ENCODE results near the gene ASB10. TPM values are rescaled to one million over a fixed set of nuclear protein-coding genes. Genes with fewer than 3 reads are reported as not detected.
A peak's percentile ranks its signal among the peaks of the same experiment; 100 is the strongest.

The ASB10 gene
- total and polyA plus RNA-seq, 2 of the 13 experiments (the other 11 are each of a cell fraction or from before 2014, with no cell fraction given), result not detected

DNA sequence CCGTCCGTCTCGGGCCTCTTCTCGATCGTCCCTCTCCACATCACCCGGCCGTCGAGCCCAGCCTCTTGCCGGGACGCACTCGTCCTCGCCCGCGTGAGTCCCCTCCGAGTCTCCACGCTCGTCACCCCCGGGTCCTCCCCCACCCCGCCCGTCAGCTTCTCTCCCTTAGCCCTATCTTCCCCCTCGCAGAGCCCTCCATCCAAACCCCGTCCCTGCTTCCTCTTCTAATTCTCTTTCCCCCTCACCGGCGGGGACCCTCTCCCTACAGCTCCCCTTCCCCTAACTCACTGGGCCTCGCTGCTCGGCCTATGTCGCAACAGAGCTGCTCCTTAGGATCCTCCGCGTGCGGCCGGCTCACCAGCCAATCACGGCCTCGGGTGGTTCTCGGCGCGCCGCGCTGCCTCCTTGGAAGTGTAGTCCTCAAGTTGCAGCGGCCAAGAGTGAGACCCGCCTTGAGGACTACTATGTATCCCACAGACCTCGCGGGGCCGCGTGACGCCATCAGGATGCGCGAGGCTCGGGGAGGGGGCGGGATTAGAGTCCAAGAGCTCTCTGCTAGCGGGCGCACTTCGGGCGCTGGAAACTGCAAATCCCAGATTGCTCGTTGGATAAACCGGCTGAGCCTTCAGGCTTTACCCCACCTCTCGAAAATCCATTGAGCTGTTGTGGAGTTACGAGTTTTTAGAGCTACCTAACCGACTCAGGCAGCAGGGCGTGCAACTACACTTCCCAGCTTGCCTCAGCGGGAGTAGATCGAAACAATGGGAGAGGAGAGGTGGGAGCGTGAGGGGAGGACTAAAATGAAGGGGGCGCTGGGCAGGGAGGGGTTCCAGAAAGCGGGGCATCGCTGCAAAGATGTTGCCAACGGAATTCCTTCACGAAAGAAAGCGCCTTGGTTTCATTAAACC lies 40.1 kb upstream of the ASB10 start, which contains the start of gene ABCF2 (continued):
- TF ChIP-seq TBL1XR1 (IDR thresholded peaks at IDR 0.05; ENCODE audit: borderline replicate concordance, low read length, partially characterized antibody), result peak; percentile 38
- no peak for TF ChIP-seq RARA (CRISPR knock-in tag; IDR thresholded peaks at IDR 0.05)
- no peak for TF ChIP-seq NONO (IDR thresholded peaks at IDR 0.05)
- TF ChIP-seq NONO (CRISPR knock-in tag; conservative IDR thresholded peaks at IDR 0.05), result peak; percentile 67; the same call in 1 of the 2 replicates
- TF ChIP-seq ZNF256 (CRISPR knock-in tag; conservative IDR thresholded peaks at IDR 0.05), result no peak
- TF ChIP-seq CENPX (CRISPR knock-in tag; IDR thresholded peaks at IDR 0.05), result no peak
- no peak for TF ChIP-seq KLF6 (CRISPR knock-in tag; IDR thresholded peaks at IDR 0.05)
- no peak for TF ChIP-seq TIGD3 (CRISPR knock-in tag; IDR thresholded peaks at IDR 0.05; ENCODE audit: borderline replicate concordance)
- no peak for TF ChIP-seq MTA3 (CRISPR knock-in tag; IDR thresholded peaks at IDR 0.05)
- no peak for TF ChIP-seq ZNF207 (IDR thresholded peaks at IDR 0.05; ENCODE audit: borderline replicate concordance)
- no peak for TF ChIP-seq GATAD2A (CRISPR knock-in tag; IDR thresholded peaks at IDR 0.05)
- TF ChIP-seq RAD51 (IDR thresholded peaks at IDR 0.05; ENCODE audit: borderline replicate concordance), result no peak
- TF ChIP-seq, protein P1, sequence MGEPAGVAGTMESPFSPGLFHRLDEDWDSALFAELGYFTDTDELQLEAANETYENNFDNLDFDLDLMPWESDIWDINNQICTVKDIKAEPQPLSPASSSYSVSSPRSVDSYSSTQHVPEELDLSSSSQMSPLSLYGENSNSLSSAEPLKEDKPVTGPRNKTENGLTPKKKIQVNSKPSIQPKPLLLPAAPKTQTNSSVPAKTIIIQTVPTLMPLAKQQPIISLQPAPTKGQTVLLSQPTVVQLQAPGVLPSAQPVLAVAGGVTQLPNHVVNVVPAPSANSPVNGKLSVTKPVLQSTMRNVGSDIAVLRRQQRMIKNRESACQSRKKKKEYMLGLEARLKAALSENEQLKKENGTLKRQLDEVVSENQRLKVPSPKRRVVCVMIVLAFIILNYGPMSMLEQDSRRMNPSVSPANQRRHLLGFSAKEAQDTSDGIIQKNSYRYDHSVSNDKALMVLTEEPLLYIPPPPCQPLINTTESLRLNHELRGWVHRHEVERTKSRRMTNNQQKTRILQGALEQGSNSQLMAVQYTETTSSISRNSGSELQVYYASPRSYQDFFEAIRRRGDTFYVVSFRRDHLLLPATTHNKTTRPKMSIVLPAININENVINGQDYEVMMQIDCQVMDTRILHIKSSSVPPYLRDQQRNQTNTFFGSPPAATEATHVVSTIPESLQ (CRISPR knock-in tag; conservative IDR thresholded peaks at IDR 0.05), result no peak
- 0 out of 2 replicates have a peak, but pooled peaks have one; percentile 68 for TF ChIP-seq ZNF563 (CRISPR knock-in tag; IDR thresholded peaks at IDR 0.05)
- no peak for TF ChIP-seq ZFP36L1 (CRISPR knock-in tag; IDR thresholded peaks at IDR 0.05)
- no peak for TF ChIP-seq ZNF317 (CRISPR knock-in tag; IDR thresholded peaks at IDR 0.05)
- TF ChIP-seq ELF1 (CRISPR knock-in tag; IDR thresholded peaks at IDR 0.05), result peak; percentile 70
- TF ChIP-seq AGO1 (IDR thresholded peaks at IDR 0.05; ENCODE audit: low read depth, low read length, poor library complexity, severe bottlenecking), result no peak
- TF ChIP-seq MTF1 (CRISPR knock-in tag; IDR thresholded peaks at IDR 0.05), result no peak
- TF ChIP-seq, protein P2, sequence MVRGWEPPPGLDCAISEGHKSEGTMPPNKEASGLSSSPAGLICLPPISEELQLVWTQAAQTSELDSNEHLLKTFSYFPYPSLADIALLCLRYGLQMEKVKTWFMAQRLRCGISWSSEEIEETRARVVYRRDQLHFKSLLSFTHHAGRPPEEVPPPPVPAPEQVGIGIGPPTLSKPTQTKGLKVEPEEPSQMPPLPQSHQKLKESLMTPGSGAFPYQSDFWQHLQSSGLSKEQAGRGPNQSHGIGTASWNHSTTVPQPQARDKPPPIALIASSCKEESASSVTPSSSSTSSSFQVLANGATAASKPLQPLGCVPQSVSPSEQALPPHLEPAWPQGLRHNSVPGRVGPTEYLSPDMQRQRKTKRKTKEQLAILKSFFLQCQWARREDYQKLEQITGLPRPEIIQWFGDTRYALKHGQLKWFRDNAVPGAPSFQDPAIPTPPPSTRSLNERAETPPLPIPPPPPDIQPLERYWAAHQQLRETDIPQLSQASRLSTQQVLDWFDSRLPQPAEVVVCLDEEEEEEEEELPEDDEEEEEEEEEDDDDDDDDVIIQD (CRISPR knock-in tag; IDR thresholded peaks at IDR 0.05; ENCODE audit: low read depth), result no peak
- TF ChIP-seq ZNF567 (CRISPR knock-in tag; IDR thresholded peaks at IDR 0.05; ENCODE audit: borderline replicate concordance), result no peak
- no peak for TF ChIP-seq PLRG1 (conservative IDR thresholded peaks at IDR 0.05)
- TF ChIP-seq ATM (IDR thresholded peaks at IDR 0.05; ENCODE audit: borderline replicate concordance), result no peak
- TF ChIP-seq ZBTB7A (CRISPR knock-in tag; IDR thresholded peaks at IDR 0.05), result no peak
- TF ChIP-seq, protein P3, sequence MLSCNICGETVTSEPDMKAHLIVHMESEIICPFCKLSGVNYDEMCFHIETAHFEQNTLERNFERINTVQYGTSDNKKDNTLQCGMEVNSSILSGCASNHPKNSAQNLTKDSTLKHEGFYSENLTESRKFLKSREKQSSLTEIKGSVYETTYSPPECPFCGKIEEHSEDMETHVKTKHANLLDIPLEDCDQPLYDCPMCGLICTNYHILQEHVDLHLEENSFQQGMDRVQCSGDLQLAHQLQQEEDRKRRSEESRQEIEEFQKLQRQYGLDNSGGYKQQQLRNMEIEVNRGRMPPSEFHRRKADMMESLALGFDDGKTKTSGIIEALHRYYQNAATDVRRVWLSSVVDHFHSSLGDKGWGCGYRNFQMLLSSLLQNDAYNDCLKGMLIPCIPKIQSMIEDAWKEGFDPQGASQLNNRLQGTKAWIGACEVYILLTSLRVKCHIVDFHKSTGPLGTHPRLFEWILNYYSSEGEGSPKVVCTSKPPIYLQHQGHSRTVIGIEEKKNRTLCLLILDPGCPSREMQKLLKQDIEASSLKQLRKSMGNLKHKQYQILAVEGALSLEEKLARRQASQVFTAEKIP (CRISPR knock-in tag; IDR thresholded peaks at IDR 0.05; ENCODE audit: borderline replicate concordance), result no peak
- no peak for TF ChIP-seq ZNF761 (CRISPR knock-in tag; conservative IDR thresholded peaks at IDR 0.05)
